GM12878 (cell line): ENCODE data around the gene SASH1. TPM values are rescaled to one million over a fixed set of nuclear protein-coding genes. Genes with fewer than 3 reads are reported as not detected.
A peak's percentile ranks its signal among the peaks of the same experiment; 100 is the strongest.

ENCODE experiments used
- ATAC-seq: fragments of 200-7000 bp; cut with Tn5 transposase; 3 replicates; pipeline ENCODE4 v1.9.1; 2020; ENCODE audit warnings: mild to moderate bottlenecking, moderate library complexity
- BruUV-seq: library from RNA; stranded (reverse); fragments of 400-500 nt; replicated peaks from 2 replicates; lab custom pipeline; 2021; lab: Mats Ljungman, UMichigan
- CTCF ChIA-PET: fragments of 300-600 bp; sonication (Branson Sonifier 250); formaldehyde crosslinking; extraction: SDS; loops from one replicate; lab custom pipeline; 2021; ENCODE audit warnings: inconsistent platforms; lab: Yijun Ruan, JAX
- POLR2A ChIA-PET: fragments of 350-600 bp; formaldehyde crosslinking; extraction: SDS; loops from one replicate; lab custom pipeline; 2021; ENCODE audit warnings: inconsistent platforms; lab: Charles Lee
- RAD21 ChIA-PET: fragments of 300-600 bp; sonication (Branson Sonifier 250); formaldehyde crosslinking; loops from one replicate; lab custom pipeline; 2023; ENCODE audit warnings: antibody characterized with exemption; ENCODE audit not compliant: unreplicated experiment; lab: Charles Lee
- SMC1A ChIA-PET: fragments of 300-600 bp; sonication (Branson Sonifier 250); formaldehyde crosslinking; loops from one replicate; lab custom pipeline; 2023; ENCODE audit not compliant: unreplicated experiment, uncharacterized antibody; lab: Charles Lee
- DNase-seq: peaks from one replicate; pipeline ENCODE4 v3.0.0-alpha.2; 2011; ENCODE audit warnings: low read depth, low spot score
- FAIRE-seq: peaks from 3 replicates; lab custom pipeline; 2011; peaks lifted over from hg19 to GRCh38; lab: Jason Lieb, UNC
- H2AFZ ChIP-seq: 2 replicates; pipeline ENCODE4 v1.6.0; 2011; ENCODE audit warnings: low read depth, low read length, control low read depth; ENCODE audit not compliant: control insufficient read depth
- H3K27ac ChIP-seq: 2 replicates; pipeline ENCODE4 v1.5.1; 2011; ENCODE audit warnings: control low read depth; ENCODE audit not compliant: control insufficient read depth, insufficient read depth
- H3K27me3 ChIP-seq, 2 experiments: replicated peaks in 1 of 2; 2 replicates each; pipeline versions ENCODE4 v1.6.0 to v1.6.1; 2011; ENCODE audit warnings: low read length in 1 of 2; ENCODE audit not compliant: control insufficient read depth in 2 of 2, insufficient read depth in 2 of 2
- H3K36me3 ChIP-seq, 2 experiments: 2 replicates each; pipeline ENCODE4 v1.5.1; 2011; ENCODE audit warnings: low read length in 1 of 2; ENCODE audit not compliant: control insufficient read depth in 2 of 2, insufficient read depth in 2 of 2
- H3K4me1 ChIP-seq: 2 replicates; pipeline ENCODE4 v1.6.1; 2011; ENCODE audit warnings: mild to moderate bottlenecking, low read length, moderate library complexity, mixed read lengths; ENCODE audit not compliant: control insufficient read depth, insufficient read depth
- H3K4me2 ChIP-seq: 2 replicates; pipeline ENCODE4 v1.6.0; 2011; ENCODE audit warnings: control low read depth; ENCODE audit not compliant: control insufficient read depth, insufficient read depth
- H3K4me3 ChIP-seq: fragments of 200-600 bp; sonication (generic); 2 replicates; pipeline ENCODE4 v1.5.1; 2016
- H3K79me2 ChIP-seq: 2 replicates; pipeline ENCODE4 v1.6.0; 2011; ENCODE audit warnings: low read length; ENCODE audit not compliant: control insufficient read depth, insufficient read depth
- H3K9ac ChIP-seq: 2 replicates; pipeline ENCODE4 v1.8.0; 2011; ENCODE audit warnings: low read length, control low read depth, mixed read lengths; ENCODE audit not compliant: control insufficient read depth, insufficient read depth
- H3K9me3 ChIP-seq: replicated peaks from 3 replicates; pipeline ENCODE4 v1.5.1; 2011; ENCODE audit warnings: mild to moderate bottlenecking, low read length; ENCODE audit not compliant: control insufficient read depth, insufficient read depth
- H4K20me1 ChIP-seq: 2 replicates; pipeline ENCODE4 v1.6.0; 2011; ENCODE audit not compliant: control insufficient read depth, insufficient read depth
- EGR1 ChIP-seq, 2 experiments: IDR thresholded peaks; 1 replicate in 1 of 2; 2 replicates in 1 of 2; pipeline ENCODE4 v1.6.1; 2011 to 2012; ENCODE audit warnings: low read depth in 2 of 2, low read length in 2 of 2, borderline replicate concordance in 1 of 2, mild to moderate bottlenecking in 1 of 2, moderate library complexity in 1 of 2
- REST ChIP-seq: IDR thresholded peaks from 2 replicates; pipeline ENCODE4 v1.6.1; 2012; ENCODE audit warnings: mild to moderate bottlenecking, low read depth, low read length
- TARDBP ChIP-seq: IDR thresholded peaks from 2 replicates; pipeline ENCODE4 v1.6.1; 2016; ENCODE audit warnings: borderline replicate concordance
- ZZZ3 ChIP-seq: IDR thresholded peaks from 2 replicates; pipeline ENCODE4 v1.6.1; 2011; ENCODE audit warnings: low read depth; ENCODE audit not compliant: control insufficient read depth, insufficient read length
- WGBS: methylation state at CpG from one replicate; pipeline ENCODE4 v1.1.6; 2016; ENCODE audit warnings: low lambda C conversion rate; ENCODE audit not compliant: insufficient replicate concordance, insufficient coverage; ENCODE audit errors: missing lambda C conversion rate; 5-methylcytosine and 5-hydroxymethylcytosine counted together
- in situ Hi-C: fragments of 300-500 bp; cut with MboI; formaldehyde crosslinking; loops from 9 replicates; pipeline ENCODE4 v1.14.3; 2018; ENCODE audit warnings: mixed read lengths
- intact Hi-C: fragments of 100-400 bp; cut with micrococcal nuclease; formaldehyde crosslinking; loops from one replicate; pipeline ENCODE4 v1.14.2; 2022; ENCODE audit not compliant: unreplicated experiment
- polyA plus RNA-seq, 11 experiments: library from polyadenylated mRNA; depleted of rRNA in 4 of 11; unstranded in 6 of 11; stranded (reverse) in 5 of 11; fragments of >200 nt; fragmentation: Nextera tagmentation in 4 of 11; fragmentation: Illumina TruSeq in 1 of 11; extraction: Ambion mirVana in 4 of 11; extraction: Trizol in 1 of 11; gene quantifications; 1 replicate in 1 of 11; 2 replicates in 10 of 11; pipeline versions ENCODE4 v1.2.1 to v1.2.3, GENCODE V29; 2011 to 2016; ENCODE audit warnings: inconsistent platforms in 2 of 11, missing spikeins in 2 of 11, low read depth in 1 of 11
- total RNA-seq, 4 experiments: library from RNA; depleted of rRNA in 3 of 4; stranded (reverse); fragments of >200 nt in 3 of 4; fragmentation: Illumina TruSeq in 1 of 4; extraction: Trizol in 1 of 4; gene quantifications; 2 replicates each; pipeline versions ENCODE4 v1.2.1 to v1.2.3, GENCODE V29; 2013 to 2021

Gene SASH1
- total and polyA plus RNA-seq, 10 of the 15 experiments (the other 5 are each of a cell fraction or from before 2014, with no cell fraction given), result 0.01 to 0.73 (median 0.14) TPM; not detected in 4

- no peaks in the 10 kb centered on the region for H3K4me1 ChIP-seq
- no TSS peak for BruUV-seq
- no peak overlapping the region for H3K4me2 ChIP-seq
- in situ Hi-C loops (no loop called here), intact Hi-C loops (no loop called here)
- no peak overlapping the region for H2AFZ ChIP-seq
- H3K79me2 ChIP-seq, result no peaks in the 10 kb centered on the region
- ATAC-seq (no peak), FAIRE-seq (peak; percentile 18), DNase-seq (no peak)
- H3K36me3 ChIP-seq, result no peaks in the 10 kb centered on the region
- CTCF ChIA-PET, result interaction anchor here (0.5 to 1.6 kb wide), 3 partner anchors 9 to 881 kb away, joined by 3 to 5 read pairs (median 4); no protein-coding TSS in a partner anchor
- no peaks in the 10 kb centered on the region; a peak in 1 of 4 replicates for H3K27me3 ChIP-seq
- SMC1A ChIA-PET, result no interaction called here
- no peak for TF ChIP-seq REST
- no peak for TF ChIP-seq TARDBP
- TF ChIP-seq ZZZ3, result no peak
- TF ChIP-seq EGR1 (IDR thresholded peaks at IDR 0.05; ENCODE audit: borderline replicate concordance in 1 of 2, low read depth in 2 of 2, low read length in 2 of 2), result no peak
- 13% methylated on average over 7 of the region's 7 CpGs for WGBS
- no peaks in the 10 kb centered on the region for H4K20me1 ChIP-seq
- POLR2A ChIA-PET, result no interaction called here
- no peaks in the 10 kb centered on the region; the same call in 2 of the 3 replicates for H3K9me3 ChIP-seq
- RAD21 ChIA-PET, result no interaction called here
- no peak overlapping the region for H3K27ac ChIP-seq
- H3K4me3 ChIP-seq, result no peak overlapping the region
- H3K9ac ChIP-seq, result no peak overlapping the region
Observed at GRCh38 chr6:148550569-148550968, 207.9 kb downstream of the SASH1 start.
